ENCODE results near the gene TMEM109. TPM values are rescaled to one million over a fixed set of nuclear protein-coding genes. Genes with fewer than 3 reads are reported as not detected.

TMEM109 gene
- polyA plus RNA-seq, 1 experiment, result 70.0 TPM

DNA sequence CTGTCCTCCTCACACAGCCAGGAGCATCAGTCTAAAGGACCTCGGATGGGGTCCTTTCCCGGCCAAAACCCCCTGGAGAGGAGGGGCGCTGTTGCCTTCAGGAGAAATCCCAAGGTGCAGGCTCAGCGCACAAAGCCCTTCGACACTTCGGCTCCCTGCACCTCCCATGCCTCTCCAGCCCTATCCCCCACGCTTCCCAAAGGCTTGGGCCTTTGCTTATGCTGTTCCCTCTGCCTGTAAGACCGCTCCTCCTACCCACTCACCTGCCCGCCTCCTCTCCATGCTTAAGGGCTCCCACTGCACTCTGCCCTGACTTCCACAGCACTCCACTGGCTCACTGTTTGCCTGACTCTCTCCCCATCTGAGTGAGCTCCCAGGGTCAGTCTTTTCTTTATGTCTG is 24.5 kb downstream of the TMEM109 start:
- ChIA-PET CTCF (no interaction called here), POLR2A (no interaction called here)
- H3K36me3 ChIP-seq (ENCODE audit: control insufficient read depth, insufficient read depth, low read length), result peaks cover 9% of the 10 kb centered on the region
- TF ChIP-seq CTCF (IDR thresholded peaks at IDR 0.05; ENCODE audit: insufficient read depth, low read depth, low read length), result no peak
- H3K4me3 ChIP-seq (ENCODE audit: low read depth, low read length), result no peak overlapping the region
- DNase-seq (ENCODE audit: low read depth), result no peak
- no peaks in the 10 kb centered on the region for H3K27me3 ChIP-seq (ENCODE audit: control insufficient read depth, insufficient read depth, low read length)

- Histone ChIP-seq H3K4me3 (ENCODE audit: low read depth, low read length) (no peak overlapping the region), H3K27me3 (ENCODE audit: control insufficient read depth, insufficient read depth, low read length) (no peaks in the 10 kb centered on the region), H3K36me3 (ENCODE audit: control insufficient read depth, insufficient read depth, low read length) (peaks cover 9% of the 10 kb centered on the region)
- TF ChIP-seq CTCF (IDR thresholded peaks at IDR 0.05; ENCODE audit: insufficient read depth, low read depth, low read length), result no peak
- no peak for DNase-seq (ENCODE audit: low read depth)
- POLR2A ChIA-PET, result no interaction called here
- CTCF ChIA-PET, result interaction anchor here (1.2 kb wide), 1 partner anchor 11 kb away, joined by 3 read pairs; no protein-coding TSS in a partner anchor
These were observed 25.3 kb downstream of the TMEM109 start for GRCh38 chr11:60939301-60939700.

DNA sequence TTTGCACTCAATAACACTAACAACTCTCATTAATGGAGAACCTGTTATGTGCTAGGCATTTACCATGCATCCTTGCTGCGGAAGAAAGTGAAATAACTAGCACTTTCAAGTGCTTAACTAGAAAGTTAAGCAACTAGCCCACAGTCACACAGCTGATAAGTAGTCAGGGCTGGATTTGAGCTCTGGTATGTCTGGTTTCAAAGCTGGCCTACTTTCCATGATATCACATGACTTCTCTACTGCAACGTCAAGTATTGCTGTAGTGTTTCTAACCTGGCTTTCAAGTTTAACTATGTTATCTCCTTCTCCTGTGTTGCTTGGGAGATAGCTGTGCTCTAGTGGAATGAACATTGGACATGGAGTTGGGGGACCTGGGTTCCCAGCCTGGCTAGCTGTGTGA is 25.9 kb downstream of the TMEM109 start:
- ChIA-PET CTCF (interaction anchor here (0.7 to 2.0 kb wide), 5 partner anchors 10 to 246 kb away, joined by 3 to 5 read pairs (median 3); no protein-coding TSS in a partner anchor), POLR2A (interaction anchor here (0.7 kb wide), 1 partner anchor 1982 kb away, joined by 3 read pairs; no protein-coding TSS in a partner anchor)
- H3K36me3 ChIP-seq (ENCODE audit: control insufficient read depth, insufficient read depth, low read length), result peaks cover 9% of the 10 kb centered on the region
- no peak for DNase-seq (ENCODE audit: low read depth)
- no peak for TF ChIP-seq CTCF (IDR thresholded peaks at IDR 0.05; ENCODE audit: insufficient read depth, low read depth, low read length)
- H3K4me3 ChIP-seq (ENCODE audit: low read depth, low read length), result no peak overlapping the region
- H3K27me3 ChIP-seq (ENCODE audit: control insufficient read depth, insufficient read depth, low read length), result no peaks in the 10 kb centered on the region

DNA sequence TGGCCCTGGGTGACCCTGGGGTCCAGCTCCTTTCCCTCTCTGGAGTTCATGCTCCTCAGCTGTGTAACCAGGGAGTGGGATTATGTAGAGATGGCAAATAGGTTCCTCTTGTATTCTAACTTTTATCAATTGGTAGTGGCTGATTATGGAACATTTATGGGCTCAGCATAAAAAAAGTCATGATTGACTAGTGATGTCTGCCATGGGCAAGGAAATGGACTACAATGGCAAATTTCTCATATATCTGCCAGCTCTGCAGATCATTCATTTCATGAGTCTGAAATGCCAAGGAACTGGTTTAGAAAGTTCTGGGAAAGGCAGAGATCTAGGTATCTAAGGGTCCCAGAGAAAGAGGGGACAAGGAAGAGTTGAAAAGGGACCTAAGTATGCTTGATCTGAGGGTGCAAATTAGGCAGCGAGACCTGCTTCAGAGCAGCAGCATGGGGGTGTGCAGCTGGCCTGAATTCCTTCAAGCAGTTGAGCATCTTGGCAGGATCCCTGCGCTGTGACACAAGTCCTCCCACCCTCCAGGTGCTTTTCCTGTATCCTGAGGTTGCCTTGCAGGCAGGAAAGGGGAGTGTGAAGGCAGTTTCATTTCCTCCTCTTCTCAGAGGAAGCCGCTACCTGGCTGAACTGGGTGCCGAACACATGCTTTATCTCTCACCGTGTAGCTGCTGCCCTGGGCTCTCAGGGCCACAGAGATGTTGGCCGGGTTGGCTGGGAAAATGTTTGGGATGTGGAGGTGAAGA is 27.6 kb downstream of the TMEM109 start:
- H3K4me3 ChIP-seq (ENCODE audit: low read depth, low read length), result no peak overlapping the region
- CTCF ChIA-PET, result interaction anchor here (2.0 kb wide), 1 partner anchor 9 kb away, joined by 5 read pairs; no protein-coding TSS in a partner anchor
- POLR2A ChIA-PET, result no interaction called here
- TF ChIP-seq CTCF (IDR thresholded peaks at IDR 0.05; ENCODE audit: insufficient read depth, low read depth, low read length), result no peak
- H3K36me3 ChIP-seq (ENCODE audit: control insufficient read depth, insufficient read depth, low read length), result peaks cover 11% of the 10 kb centered on the region; the same call in 1 of the 2 replicates
- no peaks in the 10 kb centered on the region for H3K27me3 ChIP-seq (ENCODE audit: control insufficient read depth, insufficient read depth, low read length)
- no peak for DNase-seq (ENCODE audit: low read depth)

DNA sequence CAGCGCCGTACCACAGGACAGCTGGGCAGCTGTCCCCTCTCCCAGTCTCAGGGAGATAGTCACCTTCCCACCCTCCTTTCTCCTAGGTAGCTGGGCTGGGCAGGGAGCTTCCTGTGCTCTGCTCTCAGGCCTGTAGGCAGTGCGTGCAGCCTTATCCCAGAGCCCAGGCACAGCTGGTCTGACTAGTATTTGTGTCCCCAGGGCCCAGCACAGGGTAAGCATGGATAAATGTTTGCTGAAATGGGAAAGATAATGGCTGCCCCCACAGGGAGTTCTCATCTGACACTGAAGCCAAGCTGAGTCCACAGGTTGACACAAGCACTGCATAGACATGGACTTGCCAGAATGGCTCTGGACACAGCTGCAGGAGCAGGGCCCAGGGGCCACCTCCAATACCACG is 28.3 kb downstream of the TMEM109 start:
- H3K36me3 ChIP-seq (ENCODE audit: control insufficient read depth, insufficient read depth, low read length), result peaks cover 11% of the 10 kb centered on the region; the same call in 1 of the 2 replicates
- TF ChIP-seq CTCF (IDR thresholded peaks at IDR 0.05; ENCODE audit: insufficient read depth, low read depth, low read length), result no peak
- ChIA-PET POLR2A (no interaction called here), CTCF (no interaction called here)
- no peaks in the 10 kb centered on the region for H3K27me3 ChIP-seq (ENCODE audit: control insufficient read depth, insufficient read depth, low read length)
- no peak for DNase-seq (ENCODE audit: low read depth)
- H3K4me3 ChIP-seq (ENCODE audit: low read depth, low read length), result no peak overlapping the region
